HepG2 (cell line): Measurements from ENCODE around the gene L2HGDH. TPM values are rescaled to one million over a fixed set of nuclear protein-coding genes. Genes with fewer than 3 reads are reported as not detected.

ENCODE experiments used
- ATM ChIP-seq: fragments of 450-650 bp; IDR thresholded peaks from 2 replicates; pipeline ENCODE4 v1.7.1; 2017; ENCODE audit warnings: mild to moderate bottlenecking, borderline replicate concordance
- GPBP1L1 ChIP-seq: sonication (generic); formaldehyde crosslinking; IDR thresholded peaks from 2 replicates; pipeline ENCODE4 v1.5.0; 2020; ENCODE audit warnings: mild to moderate bottlenecking, missing genetic modification reagents
- HMGXB3 ChIP-seq: sonication (generic); formaldehyde crosslinking; IDR thresholded peaks from 2 replicates; pipeline ENCODE4 v1.4.0; 2020; ENCODE audit warnings: missing genetic modification reagents, borderline replicate concordance
- HOXD1 ChIP-seq: sonication (generic); formaldehyde crosslinking; IDR thresholded peaks from 2 replicates; pipeline ENCODE4 v1.5.0; 2020; ENCODE audit warnings: missing genetic modification reagents
- JDP2 ChIP-seq: sonication (generic); formaldehyde crosslinking; IDR thresholded peaks from 2 replicates; pipeline ENCODE4 v1.8.1; 2022; ENCODE audit warnings: missing genetic modification reagents, borderline replicate concordance
- SKIL ChIP-seq: sonication (generic); formaldehyde crosslinking; IDR thresholded peaks from 2 replicates; pipeline ENCODE4 v1.8.0; 2022; ENCODE audit warnings: missing genetic modification reagents, mild to moderate bottlenecking, moderate library complexity, borderline replicate concordance
- ZBTB40 ChIP-seq, 2 experiments: fragments of 450-650 bp in 1 of 2; sonication (generic) in 1 of 2; formaldehyde crosslinking in 1 of 2; IDR thresholded peaks; 2 replicates each; pipeline versions ENCODE4 v1.6.1 to v1.8.0; 2016 to 2022; ENCODE audit warnings: antibody characterized with exemption in 1 of 2, mild to moderate bottlenecking in 1 of 2, missing genetic modification reagents in 1 of 2
- ZMYM4 ChIP-seq: sonication (generic); formaldehyde crosslinking; IDR thresholded peaks from 2 replicates; pipeline ENCODE4 v1.8.1; 2023; ENCODE audit warnings: mild to moderate bottlenecking, missing genetic modification reagents
- polyA plus RNA-seq, 8 experiments: library from polyadenylated mRNA; depleted of rRNA in 3 of 8; stranded (reverse) in 7 of 8; unstranded in 1 of 8; fragments of >200 nt; fragmentation: Illumina TruSeq in 4 of 8; extraction: Trizol in 4 of 8; gene quantifications; 2 replicates each; pipeline versions ENCODE4 v1.2.1 to v1.2.3, GENCODE V29; 2011 to 2016; ENCODE audit warnings: low read depth in 4 of 8, missing spikeins in 1 of 8, mixed read lengths in 1 of 8; ENCODE audit not compliant: insufficient read depth in 1 of 8
- total RNA-seq, 5 experiments: library from RNA; depleted of rRNA; stranded (reverse); fragments of >200 nt; fragmentation: Illumina TruSeq; extraction: Trizol; gene quantifications; 2 replicates each; pipeline ENCODE4 v1.2.3, GENCODE V29; 2016; ENCODE audit warnings: low read depth in 1 of 5

The L2HGDH gene
- total and polyA plus RNA-seq, 2 of the 13 experiments (the other 11 are each of a cell fraction or from before 2014, with no cell fraction given), result 3.3 to 5.0 TPM

- TF ChIP-seq ZBTB40 (IDR thresholded peaks at IDR 0.05) (no peak), ZBTB40 (CRISPR knock-in tag; IDR thresholded peaks at IDR 0.05) (peak; percentile 68), JDP2 (CRISPR knock-in tag) (no peak), ATM (no peak), SKIL (CRISPR knock-in tag) (no peak; the same call in 1 of the 2 replicates), HOXD1 (CRISPR knock-in tag) (no peak), ZMYM4 (CRISPR knock-in tag) (peak; percentile 75; the same call in 1 of the 2 replicates), GPBP1L1 (CRISPR knock-in tag) (no peak), HMGXB3 (no peak)
These were observed 80.4 kb downstream of the L2HGDH start, which contains the start of gene SOS2 (continued) for GRCh38 chr14:50231475-50232275.
